Measurements from ENCODE around the gene TNPO1. TPM values are rescaled to one million over a fixed set of nuclear protein-coding genes. Genes with fewer than 3 reads are reported as not detected.

The TNPO1 gene
- total RNA-seq (10 to 100 TPM; 55.5 to 78.0 (median 70.4) TPM), polyA plus RNA-seq (10 to 100 TPM in 1 of 2 donors, 1 to 10 TPM in 1; 5.3 to 12.6 TPM)
- long read RNA-seq, donor 1, full-length matches to known transcripts, result 30 of 41 reads
- long read RNA-seq, donor 1, partial matches to known transcripts, result 1 of 41 reads
- long read RNA-seq, donor 1, other reads (novel, unspliced or antisense), result 10 of 41 reads
- long read RNA-seq, donor 2, full-length matches to known transcripts, result 27 of 45 reads
- long read RNA-seq, donor 2, partial matches to known transcripts, result 4 of 45 reads
- long read RNA-seq, donor 2, other reads (novel, unspliced or antisense), result 14 of 45 reads
- long read RNA-seq, donor 3, full-length matches to known transcripts, result 91 of 142 reads
- long read RNA-seq, donor 3, partial matches to known transcripts, result 25 of 142 reads
- long read RNA-seq, donor 3, other reads (novel, unspliced or antisense), result 26 of 142 reads

- Histone ChIP-seq H3K36me3 (no peaks in the 10 kb centered on the region), H3K27me3 (no peaks in the 10 kb centered on the region), H3K4me1 (peaks cover 0 to 35% (median 26%) of the 10 kb centered on the region in 9 donors), H3K27ac (peak within 1 kb of the TSS; percentile 86 to 98 (median 96)), H3K9me3 (no peaks in the 10 kb centered on the region), H3K4me3 (peak within 1 kb of the TSS; percentile 68 to 89 (median 81))
- ATAC-seq (peak; percentile 94 to 98 (median 96)), DNase-seq (peak; percentile 94 to 95)
- intact Hi-C loops (cut with DNase I), result loop anchor here (1.0 to 10.0 kb wide), 12 partner anchors 30 to 452 kb away; no protein-coding TSS in a partner anchor
- no peak for TF ChIP-seq CTCF (IDR thresholded peaks at IDR 0.05)
- 0% methylated on average over 88 to 93 of the region's 93 CpGs for WGBS, 2 donors
Observed at GRCh38 chr5:72816284-72817075, at the start of gene TNPO1. Gene TNPO1, plus strand, starts transcription at chr5:72816661. Its CDS starts 77 bp downstream, at chr5:72816738.

GRCh38 chr5:72767289-72768010, 49.0 kb upstream of the TNPO1 start:
- Histone ChIP-seq H3K27ac (no peak overlapping the region), H3K4me1 (no peaks in the 10 kb centered on the region), H3K4me3 (no peak overlapping the region), H3K27me3 (no peaks in the 10 kb centered on the region), H3K9me3 (peaks cover 0 to 6% (median 0%) of the 10 kb centered on the region in 11 donors), H3K36me3 (no peaks in the 10 kb centered on the region)
- DNase-seq, result no peak
- no peak for TF ChIP-seq CTCF (IDR thresholded peaks at IDR 0.05)
- WGBS, 2 donors, result 49 to 58% methylated on average over 7 of the region's 7 CpGs
- peak in 1 of 8 donors; percentile 33 for ATAC-seq
- intact Hi-C loops (cut with DNase I), result no loop called here

GRCh38 chr5:72770266-72770665, 46.2 kb upstream of the TNPO1 start:
- intact Hi-C loops (cut with DNase I), result loop anchor here in 1 of 10 donors (10.0 kb wide), 1 partner anchor 75 kb away; no protein-coding TSS in a partner anchor
- no peak for TF ChIP-seq CTCF (IDR thresholded peaks at IDR 0.05)
- no peak for ATAC-seq
- H3K4me1 ChIP-seq, result no peaks in the 10 kb centered on the region
- no peak for DNase-seq
- no peak overlapping the region for H3K4me3 ChIP-seq
- H3K9me3 ChIP-seq, result peaks cover 0 to 6% (median 0%) of the 10 kb centered on the region in 11 donors
- WGBS, 2 donors, result 92 to 95% methylated on average over 4 of the region's 4 CpGs
- H3K27ac ChIP-seq, result no peak overlapping the region
- H3K27me3 ChIP-seq, result no peaks in the 10 kb centered on the region
- H3K36me3 ChIP-seq, result no peaks in the 10 kb centered on the region

- DNase-seq, result no peak
- WGBS, 2 donors, result 93 to 94% methylated on average over 1 of the region's 1 CpG
- Histone ChIP-seq H3K4me3 (no peak overlapping the region), H3K27me3 (no peaks in the 10 kb centered on the region), H3K36me3 (no peaks in the 10 kb centered on the region), H3K4me1 (no peaks in the 10 kb centered on the region), H3K27ac (no peak overlapping the region), H3K9me3 (peaks cover 0 to 55% (median 27%) of the 10 kb centered on the region in 11 donors)
- intact Hi-C loops (cut with DNase I), result loop anchor here in 1 of 10 donors (10.0 kb wide), 1 partner anchor 82 kb away; no protein-coding TSS in a partner anchor
- no peak for ATAC-seq
- TF ChIP-seq CTCF (IDR thresholded peaks at IDR 0.05), result no peak
Observed at GRCh38 chr5:72776684-72777083, 39.8 kb upstream of the TNPO1 start.

All from heart right ventricle (tissue), 16 donors.